ENCODE measurements around the gene RASAL2. TPM values are rescaled to one million over a fixed set of nuclear protein-coding genes. Genes with fewer than 3 reads are reported as not detected.

The RASAL2 gene
- total RNA-seq, 2 experiments from 2014 or later = not detected

- H3K4me3 Mint-ChIP-seq = no peak overlapping the region
- DNase-seq = no peak
- intact Hi-C loops (cut with micrococcal nuclease) = no loop called here
- no peaks in the 10 kb centered on the region for H3K27me3 Mint-ChIP-seq (ENCODE audit: low read depth)
- H3K36me3 Mint-ChIP-seq (ENCODE audit: low read depth) = no peaks in the 10 kb centered on the region
- no peaks in the 10 kb centered on the region for H3K4me1 Mint-ChIP-seq (ENCODE audit: low read depth)
- H3K9me3 Mint-ChIP-seq = no peaks in the 10 kb centered on the region
- CTCF ChIA-PET = no interaction called here
- no peak overlapping the region for H3K27ac Mint-ChIP-seq
Measured at GRCh38 chr1:178057912-178058534, 35.9 kb upstream of the RASAL2 start.

- H3K27ac Mint-ChIP-seq = no peak overlapping the region
- no peaks in the 10 kb centered on the region for H3K27me3 Mint-ChIP-seq (ENCODE audit: low read depth)
- CTCF ChIA-PET = no interaction called here
- H3K4me1 Mint-ChIP-seq (ENCODE audit: low read depth) = no peaks in the 10 kb centered on the region
- DNase-seq = no peak
- no peaks in the 10 kb centered on the region for H3K9me3 Mint-ChIP-seq
- intact Hi-C loops (cut with micrococcal nuclease) = no loop called here
- no peaks in the 10 kb centered on the region for H3K36me3 Mint-ChIP-seq (ENCODE audit: low read depth)
- H3K4me3 Mint-ChIP-seq = no peak overlapping the region
Measured at GRCh38 chr1:178060789-178061556, 32.9 kb upstream of the RASAL2 start.

GRCh38 chr1:178061620-178062019, 32.3 kb upstream of the RASAL2 start:
- H3K36me3 Mint-ChIP-seq (ENCODE audit: low read depth) = no peaks in the 10 kb centered on the region
- H3K4me3 Mint-ChIP-seq = no peak overlapping the region
- H3K9me3 Mint-ChIP-seq = no peaks in the 10 kb centered on the region
- H3K27ac Mint-ChIP-seq = no peak overlapping the region
- no peaks in the 10 kb centered on the region for H3K4me1 Mint-ChIP-seq (ENCODE audit: low read depth)
- H3K27me3 Mint-ChIP-seq (ENCODE audit: low read depth) = no peaks in the 10 kb centered on the region
- intact Hi-C loops (cut with micrococcal nuclease) = no loop called here
- CTCF ChIA-PET = no interaction called here
- no peak for DNase-seq

- Mint-ChIP-seq H3K36me3 (ENCODE audit: low read depth) (no peaks in the 10 kb centered on the region), H3K4me3 (no peak overlapping the region), H3K27me3 (ENCODE audit: low read depth) (no peaks in the 10 kb centered on the region), H3K9me3 (no peaks in the 10 kb centered on the region), H3K27ac (no peak overlapping the region), H3K4me1 (ENCODE audit: low read depth) (no peaks in the 10 kb centered on the region)
- no peak for DNase-seq
- intact Hi-C loops (cut with micrococcal nuclease) = no loop called here
- CTCF ChIA-PET = no interaction called here
Measured at GRCh38 chr1:178064191-178064821, 29.6 kb upstream of the RASAL2 start.

GRCh38 chr1:178065250-178065649, 28.7 kb upstream of the RASAL2 start:
- intact Hi-C loops (cut with micrococcal nuclease) = no loop called here
- CTCF ChIA-PET = no interaction called here

GRCh38 chr1:178066296-178066907, 27.5 kb upstream of the RASAL2 start:
- no peak overlapping the region for H3K4me3 Mint-ChIP-seq
- H3K4me1 Mint-ChIP-seq (ENCODE audit: low read depth) = no peaks in the 10 kb centered on the region
- no peaks in the 10 kb centered on the region for H3K36me3 Mint-ChIP-seq (ENCODE audit: low read depth)
- no peak for DNase-seq
- H3K27ac Mint-ChIP-seq = no peak overlapping the region
- intact Hi-C loops (cut with micrococcal nuclease) = no loop called here
- no peaks in the 10 kb centered on the region for H3K27me3 Mint-ChIP-seq (ENCODE audit: low read depth)
- CTCF ChIA-PET = no interaction called here
- no peaks in the 10 kb centered on the region for H3K9me3 Mint-ChIP-seq

More at GRCh38 chr1:178065250-178065649, 28.7 kb upstream of the RASAL2 start:
- Mint-ChIP-seq H3K4me1 (ENCODE audit: low read depth) (no peaks in the 10 kb centered on the region), H3K4me3 (no peak overlapping the region), H3K27me3 (ENCODE audit: low read depth) (no peaks in the 10 kb centered on the region), H3K36me3 (ENCODE audit: low read depth) (no peaks in the 10 kb centered on the region), H3K27ac (no peak overlapping the region), H3K9me3 (no peaks in the 10 kb centered on the region)
- no peak for DNase-seq

- Mint-ChIP-seq H3K36me3 (ENCODE audit: low read depth) (no peaks in the 10 kb centered on the region), H3K9me3 (no peaks in the 10 kb centered on the region), H3K4me3 (no peak overlapping the region), H3K27me3 (ENCODE audit: low read depth) (no peaks in the 10 kb centered on the region), H3K27ac (no peak overlapping the region), H3K4me1 (ENCODE audit: low read depth) (no peaks in the 10 kb centered on the region)
- no peak for DNase-seq
- CTCF ChIA-PET = no interaction called here
- intact Hi-C loops (cut with micrococcal nuclease) = no loop called here
Measured at GRCh38 chr1:178066908-178067614, 26.8 kb upstream of the RASAL2 start.

- CTCF ChIA-PET = no interaction called here
- peaks cover 8% of the 10 kb centered on the region for H3K9me3 Mint-ChIP-seq
- DNase-seq = no peak
- H3K27ac Mint-ChIP-seq = no peak overlapping the region
- H3K27me3 Mint-ChIP-seq (ENCODE audit: low read depth) = no peaks in the 10 kb centered on the region
- no peaks in the 10 kb centered on the region for H3K4me1 Mint-ChIP-seq (ENCODE audit: low read depth)
- H3K36me3 Mint-ChIP-seq (ENCODE audit: low read depth) = no peaks in the 10 kb centered on the region
- no peak overlapping the region for H3K4me3 Mint-ChIP-seq
- intact Hi-C loops (cut with micrococcal nuclease) = no loop called here
Measured at GRCh38 chr1:178071811-178072210, 22.1 kb upstream of the RASAL2 start.

- no peak for DNase-seq
- H3K36me3 Mint-ChIP-seq (ENCODE audit: low read depth) = no peaks in the 10 kb centered on the region
- H3K4me3 Mint-ChIP-seq = no peak overlapping the region
- peaks cover 8% of the 10 kb centered on the region for H3K9me3 Mint-ChIP-seq
- H3K27me3 Mint-ChIP-seq (ENCODE audit: low read depth) = no peaks in the 10 kb centered on the region
- CTCF ChIA-PET = no interaction called here
- no peaks in the 10 kb centered on the region for H3K4me1 Mint-ChIP-seq (ENCODE audit: low read depth)
- intact Hi-C loops (cut with micrococcal nuclease) = no loop called here
- H3K27ac Mint-ChIP-seq = no peak overlapping the region
Measured at GRCh38 chr1:178072326-178072725, 21.6 kb upstream of the RASAL2 start.

- Mint-ChIP-seq H3K27ac (no peak overlapping the region), H3K4me1 (ENCODE audit: low read depth) (no peaks in the 10 kb centered on the region), H3K4me3 (no peak overlapping the region), H3K9me3 (peaks cover 8% of the 10 kb centered on the region), H3K27me3 (ENCODE audit: low read depth) (no peaks in the 10 kb centered on the region), H3K36me3 (ENCODE audit: low read depth) (no peaks in the 10 kb centered on the region)
- DNase-seq = no peak
- CTCF ChIA-PET = no interaction called here
- intact Hi-C loops (cut with micrococcal nuclease) = no loop called here
Measured at GRCh38 chr1:178075333-178075732, 18.6 kb upstream of the RASAL2 start.

- H3K4me1 Mint-ChIP-seq (ENCODE audit: low read depth) = no peaks in the 10 kb centered on the region
- CTCF ChIA-PET = interaction anchor here (0.6 kb wide), 1 partner anchor 8 kb away, joined by 3 read pairs; no protein-coding TSS in a partner anchor
- intact Hi-C loops (cut with micrococcal nuclease) = no loop called here
Measured at GRCh38 chr1:178076607-178077006, 17.3 kb upstream of the RASAL2 start.

GRCh38 chr1:178077917-178078316, 16.0 kb upstream of the RASAL2 start:
- DNase-seq = no peak
- intact Hi-C loops (cut with micrococcal nuclease) = no loop called here
- Mint-ChIP-seq H3K27me3 (ENCODE audit: low read depth) (no peaks in the 10 kb centered on the region), H3K4me1 (ENCODE audit: low read depth) (no peaks in the 10 kb centered on the region), H3K4me3 (no peak overlapping the region), H3K27ac (no peak overlapping the region), H3K9me3 (peaks cover 4% of the 10 kb centered on the region), H3K36me3 (ENCODE audit: low read depth) (no peaks in the 10 kb centered on the region)
- CTCF ChIA-PET = interaction anchor here (0.6 kb wide), 1 partner anchor 298 kb away, joined by 3 read pairs; no protein-coding TSS in a partner anchor

More at GRCh38 chr1:178076607-178077006, 17.3 kb upstream of the RASAL2 start:
- Mint-ChIP-seq H3K27me3 (ENCODE audit: low read depth) (no peaks in the 10 kb centered on the region), H3K4me3 (no peak overlapping the region), H3K9me3 (peaks cover 8% of the 10 kb centered on the region), H3K27ac (no peak overlapping the region), H3K36me3 (ENCODE audit: low read depth) (no peaks in the 10 kb centered on the region)
- no peak for DNase-seq

Data from activated naive CD4-positive, alpha-beta T cell treated with anti-CD3 and anti-CD28 coated beads for 36 hours (primary cell).